ENCODE measurements around the gene PRR36.

DNA sequence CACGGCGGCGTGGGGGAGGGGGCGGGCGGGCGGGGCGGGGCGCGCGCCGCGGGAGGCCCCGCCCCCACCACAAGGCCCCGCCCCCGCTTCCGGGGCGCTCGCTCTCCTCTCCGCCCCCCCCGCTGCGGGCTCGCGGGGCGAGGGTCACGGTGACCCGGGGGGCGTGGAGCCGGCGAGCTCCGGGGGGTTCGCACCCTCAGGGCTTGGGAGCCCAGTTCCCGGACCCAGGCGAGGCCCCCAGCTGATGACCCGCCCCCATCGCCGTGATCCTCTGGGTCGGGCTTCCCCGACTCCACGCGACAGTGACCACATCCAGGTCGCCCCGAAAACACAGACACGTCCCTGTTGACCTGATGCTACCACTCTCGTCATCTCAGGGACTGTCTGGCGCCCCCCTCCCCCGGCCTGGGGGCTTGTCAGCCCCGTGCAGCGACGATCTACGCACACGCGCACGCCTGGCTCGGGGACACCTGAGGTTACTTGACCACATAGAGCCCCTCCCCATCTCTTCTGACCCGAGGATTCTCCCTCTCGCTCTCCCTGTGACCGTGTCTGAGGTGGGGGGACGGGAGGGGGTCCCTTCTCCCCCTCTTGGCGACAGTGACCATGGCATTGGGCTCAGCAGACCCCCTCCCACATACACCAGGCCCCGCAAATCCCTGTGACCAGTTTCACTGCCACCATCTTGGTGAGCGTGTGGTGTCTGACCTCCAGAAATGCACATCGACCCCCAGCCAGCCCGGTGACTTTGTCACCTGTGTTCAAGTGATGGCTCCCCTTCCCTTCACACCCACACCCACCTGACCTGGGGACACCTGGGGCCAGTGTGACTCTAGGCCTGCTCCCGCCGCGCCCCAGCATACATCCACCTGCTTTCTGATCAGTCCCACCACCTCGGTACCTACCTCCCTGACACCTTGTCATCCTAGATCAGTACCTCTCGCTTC, 30.2 kb upstream of the PRR36 start:
- TF ChIP-seq POLR2A (IDR thresholded peaks at IDR 0.05), result no peak
- TF ChIP-seq, protein P1, sequence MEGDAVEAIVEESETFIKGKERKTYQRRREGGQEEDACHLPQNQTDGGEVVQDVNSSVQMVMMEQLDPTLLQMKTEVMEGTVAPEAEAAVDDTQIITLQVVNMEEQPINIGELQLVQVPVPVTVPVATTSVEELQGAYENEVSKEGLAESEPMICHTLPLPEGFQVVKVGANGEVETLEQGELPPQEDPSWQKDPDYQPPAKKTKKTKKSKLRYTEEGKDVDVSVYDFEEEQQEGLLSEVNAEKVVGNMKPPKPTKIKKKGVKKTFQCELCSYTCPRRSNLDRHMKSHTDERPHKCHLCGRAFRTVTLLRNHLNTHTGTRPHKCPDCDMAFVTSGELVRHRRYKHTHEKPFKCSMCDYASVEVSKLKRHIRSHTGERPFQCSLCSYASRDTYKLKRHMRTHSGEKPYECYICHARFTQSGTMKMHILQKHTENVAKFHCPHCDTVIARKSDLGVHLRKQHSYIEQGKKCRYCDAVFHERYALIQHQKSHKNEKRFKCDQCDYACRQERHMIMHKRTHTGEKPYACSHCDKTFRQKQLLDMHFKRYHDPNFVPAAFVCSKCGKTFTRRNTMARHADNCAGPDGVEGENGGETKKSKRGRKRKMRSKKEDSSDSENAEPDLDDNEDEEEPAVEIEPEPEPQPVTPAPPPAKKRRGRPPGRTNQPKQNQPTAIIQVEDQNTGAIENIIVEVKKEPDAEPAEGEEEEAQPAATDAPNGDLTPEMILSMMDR (IDR thresholded peaks at IDR 0.05), result no peak

All from vagina (tissue), 2 donors.